Liver (tissue), 3 donors: ENCODE results near the gene NFIA.

Experiments used
- RAD21 ChIP-seq, 2 donors: IDR thresholded peaks; 2 replicates each; pipeline ENCODE4 v1.6.1; 2016; ENCODE audit warnings: antibody characterized with exemption in 2 of 2, mild to moderate bottlenecking in 2 of 2
- TF ChIP-seq, protein P1 (sequence below): fragments of 150-350 bp; IDR thresholded peaks from 2 replicates; pipeline ENCODE4 v1.5.1; 2017; ENCODE audit warnings: improper control_type of control experiment, low read depth, low read length; ENCODE audit not compliant: missing input control
- TF ChIP-seq, protein P2 (sequence below): IDR thresholded peaks from 2 replicates; pipeline ENCODE4 v1.6.1; 2016; ENCODE audit warnings: antibody characterized with exemption
- donor health status: healthy.
- donor health status: healthy.

DNA sequence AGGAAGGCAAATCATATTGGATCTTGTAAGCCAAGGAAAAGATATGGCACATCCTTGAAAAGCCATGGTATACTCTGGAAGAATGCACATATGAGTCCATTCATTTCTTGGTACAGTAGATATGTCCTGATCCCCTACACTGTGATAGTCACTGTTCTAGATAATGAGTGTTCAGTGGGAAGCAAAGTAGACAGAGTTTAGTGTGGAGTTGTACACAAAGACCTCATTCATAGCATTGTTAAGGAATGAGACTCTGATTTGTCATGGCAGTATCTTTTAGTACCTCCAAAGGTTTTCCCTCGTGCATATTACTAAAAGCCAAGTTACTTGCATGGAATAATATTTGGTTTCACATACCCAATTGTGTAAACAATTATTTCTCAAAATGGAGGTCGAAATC, 204.7 kb downstream of the NFIA start:
- TF ChIP-seq, protein P1, sequence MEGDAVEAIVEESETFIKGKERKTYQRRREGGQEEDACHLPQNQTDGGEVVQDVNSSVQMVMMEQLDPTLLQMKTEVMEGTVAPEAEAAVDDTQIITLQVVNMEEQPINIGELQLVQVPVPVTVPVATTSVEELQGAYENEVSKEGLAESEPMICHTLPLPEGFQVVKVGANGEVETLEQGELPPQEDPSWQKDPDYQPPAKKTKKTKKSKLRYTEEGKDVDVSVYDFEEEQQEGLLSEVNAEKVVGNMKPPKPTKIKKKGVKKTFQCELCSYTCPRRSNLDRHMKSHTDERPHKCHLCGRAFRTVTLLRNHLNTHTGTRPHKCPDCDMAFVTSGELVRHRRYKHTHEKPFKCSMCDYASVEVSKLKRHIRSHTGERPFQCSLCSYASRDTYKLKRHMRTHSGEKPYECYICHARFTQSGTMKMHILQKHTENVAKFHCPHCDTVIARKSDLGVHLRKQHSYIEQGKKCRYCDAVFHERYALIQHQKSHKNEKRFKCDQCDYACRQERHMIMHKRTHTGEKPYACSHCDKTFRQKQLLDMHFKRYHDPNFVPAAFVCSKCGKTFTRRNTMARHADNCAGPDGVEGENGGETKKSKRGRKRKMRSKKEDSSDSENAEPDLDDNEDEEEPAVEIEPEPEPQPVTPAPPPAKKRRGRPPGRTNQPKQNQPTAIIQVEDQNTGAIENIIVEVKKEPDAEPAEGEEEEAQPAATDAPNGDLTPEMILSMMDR: no peak
- TF ChIP-seq RAD21 (IDR thresholded peaks at IDR 0.05): no peak
- TF ChIP-seq, protein P2, sequence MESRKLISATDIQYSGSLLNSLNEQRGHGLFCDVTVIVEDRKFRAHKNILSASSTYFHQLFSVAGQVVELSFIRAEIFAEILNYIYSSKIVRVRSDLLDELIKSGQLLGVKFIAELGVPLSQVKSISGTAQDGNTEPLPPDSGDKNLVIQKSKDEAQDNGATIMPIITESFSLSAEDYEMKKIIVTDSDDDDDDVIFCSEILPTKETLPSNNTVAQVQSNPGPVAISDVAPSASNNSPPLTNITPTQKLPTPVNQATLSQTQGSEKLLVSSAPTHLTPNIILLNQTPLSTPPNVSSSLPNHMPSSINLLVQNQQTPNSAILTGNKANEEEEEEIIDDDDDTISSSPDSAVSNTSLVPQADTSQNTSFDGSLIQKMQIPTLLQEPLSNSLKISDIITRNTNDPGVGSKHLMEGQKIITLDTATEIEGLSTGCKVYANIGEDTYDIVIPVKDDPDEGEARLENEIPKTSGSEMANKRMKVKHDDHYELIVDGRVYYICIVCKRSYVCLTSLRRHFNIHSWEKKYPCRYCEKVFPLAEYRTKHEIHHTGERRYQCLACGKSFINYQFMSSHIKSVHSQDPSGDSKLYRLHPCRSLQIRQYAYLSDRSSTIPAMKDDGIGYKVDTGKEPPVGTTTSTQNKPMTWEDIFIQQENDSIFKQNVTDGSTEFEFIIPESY: no peak
